Measurements from ENCODE around the gene CSF1.

The CSF1 gene

GRCh38 chr1:109883248-109883955 lies 27.2 kb upstream of the CSF1 start:
- no peak for FAIRE-seq

- no peak for FAIRE-seq
Observed at GRCh38 chr1:109884242-109884891, 26.3 kb upstream of the CSF1 start.

- no peak for FAIRE-seq
Observed at GRCh38 chr1:109885589-109885988, 25.1 kb upstream of the CSF1 start.

GRCh38 chr1:109886827-109887226 lies 23.8 kb upstream of the CSF1 start:
- no peak for FAIRE-seq

GRCh38 chr1:109887271-109887670 lies 23.4 kb upstream of the CSF1 start:
- FAIRE-seq: no peak

GRCh38 chr1:109887884-109888283 lies 22.8 kb upstream of the CSF1 start:
- FAIRE-seq: no peak

GRCh38 chr1:109889094-109889493 lies 21.6 kb upstream of the CSF1 start:
- FAIRE-seq: no peak

GRCh38 chr1:109890115-109890953 lies 20.3 kb upstream of the CSF1 start:
- no peak for FAIRE-seq

- no peak for FAIRE-seq
Observed at GRCh38 chr1:109891930-109892329, 18.7 kb upstream of the CSF1 start.

GRCh38 chr1:109892561-109893368 lies 17.9 kb upstream of the CSF1 start:
- no peak for FAIRE-seq

GRCh38 chr1:109893532-109894171 lies 17.0 kb upstream of the CSF1 start:
- FAIRE-seq: no peak

GRCh38 chr1:109894823-109895719 lies 15.6 kb upstream of the CSF1 start:
- no peak for FAIRE-seq

GRCh38 chr1:109895720-109896504 lies 14.7 kb upstream of the CSF1 start:
- FAIRE-seq: no peak

GRCh38 chr1:109896681-109897080 lies 14.0 kb upstream of the CSF1 start:
- FAIRE-seq: no peak

- FAIRE-seq: no peak
Observed at GRCh38 chr1:109897259-109897955, 13.2 kb upstream of the CSF1 start.

- FAIRE-seq: no peak
Observed at GRCh38 chr1:109898842-109899241, 11.8 kb upstream of the CSF1 start.

- FAIRE-seq: no peak
Observed at GRCh38 chr1:109901141-109901523, 9.5 kb upstream of the CSF1 start.

GRCh38 chr1:109901524-109902145 lies 9.0 kb upstream of the CSF1 start:
- no peak for FAIRE-seq
